ENCODE results near the gene ERC1. TPM values are rescaled to one million over a fixed set of nuclear protein-coding genes. Genes with fewer than 3 reads are reported as not detected.

The ERC1 gene
- total RNA-seq, 2 donors from 2014 or later, result 26.9 to 41.9 TPM

- TF ChIP-seq, protein P1, sequence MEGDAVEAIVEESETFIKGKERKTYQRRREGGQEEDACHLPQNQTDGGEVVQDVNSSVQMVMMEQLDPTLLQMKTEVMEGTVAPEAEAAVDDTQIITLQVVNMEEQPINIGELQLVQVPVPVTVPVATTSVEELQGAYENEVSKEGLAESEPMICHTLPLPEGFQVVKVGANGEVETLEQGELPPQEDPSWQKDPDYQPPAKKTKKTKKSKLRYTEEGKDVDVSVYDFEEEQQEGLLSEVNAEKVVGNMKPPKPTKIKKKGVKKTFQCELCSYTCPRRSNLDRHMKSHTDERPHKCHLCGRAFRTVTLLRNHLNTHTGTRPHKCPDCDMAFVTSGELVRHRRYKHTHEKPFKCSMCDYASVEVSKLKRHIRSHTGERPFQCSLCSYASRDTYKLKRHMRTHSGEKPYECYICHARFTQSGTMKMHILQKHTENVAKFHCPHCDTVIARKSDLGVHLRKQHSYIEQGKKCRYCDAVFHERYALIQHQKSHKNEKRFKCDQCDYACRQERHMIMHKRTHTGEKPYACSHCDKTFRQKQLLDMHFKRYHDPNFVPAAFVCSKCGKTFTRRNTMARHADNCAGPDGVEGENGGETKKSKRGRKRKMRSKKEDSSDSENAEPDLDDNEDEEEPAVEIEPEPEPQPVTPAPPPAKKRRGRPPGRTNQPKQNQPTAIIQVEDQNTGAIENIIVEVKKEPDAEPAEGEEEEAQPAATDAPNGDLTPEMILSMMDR (IDR thresholded peaks at IDR 0.05), result no peak
- Histone ChIP-seq H3K27me3 (no peaks in the 10 kb centered on the region), H3K4me3 (no peak overlapping the region)
Measured at GRCh38 chr12:1539135-1539534, 548.1 kb downstream of the ERC1 start.

DNA sequence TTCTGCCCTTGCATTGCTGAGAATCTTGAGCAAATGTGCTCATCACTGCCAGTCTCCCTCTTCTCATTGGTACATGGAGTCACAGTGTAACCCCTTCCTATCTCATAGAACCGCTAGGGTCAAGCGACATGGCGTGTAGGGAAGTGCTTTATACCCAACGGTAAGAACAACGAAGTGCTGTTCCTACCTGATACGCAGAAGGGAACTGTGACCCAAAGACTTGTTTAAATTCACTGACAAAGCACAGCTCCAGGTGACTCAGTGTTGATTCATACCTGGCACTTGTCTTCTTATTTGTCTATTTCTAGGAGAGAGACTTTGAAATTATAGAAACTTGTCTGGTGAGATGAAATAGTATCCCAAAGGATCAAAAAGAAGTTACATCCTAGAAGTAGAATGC lies 549.7 kb downstream of the ERC1 start:
- Histone ChIP-seq H3K36me3 (no peaks in the 10 kb centered on the region), H3K27ac (no peak overlapping the region)
- intact Hi-C loops (cut with DNase I), result no loop called here

More at GRCh38 chr12:1539135-1539534, 548.1 kb downstream of the ERC1 start:
- Histone ChIP-seq H3K9me3 (no peaks in the 10 kb centered on the region), H3K9ac (ENCODE audit: low read depth in 2 of 2, low read length in 2 of 2) (no peak overlapping the region), H3K27ac (no peak overlapping the region), H3K4me1 (no peaks in the 10 kb centered on the region), H3K36me3 (no peaks in the 10 kb centered on the region)
- no peak for DNase-seq
- intact Hi-C loops (cut with DNase I), result no loop called here

DNA sequence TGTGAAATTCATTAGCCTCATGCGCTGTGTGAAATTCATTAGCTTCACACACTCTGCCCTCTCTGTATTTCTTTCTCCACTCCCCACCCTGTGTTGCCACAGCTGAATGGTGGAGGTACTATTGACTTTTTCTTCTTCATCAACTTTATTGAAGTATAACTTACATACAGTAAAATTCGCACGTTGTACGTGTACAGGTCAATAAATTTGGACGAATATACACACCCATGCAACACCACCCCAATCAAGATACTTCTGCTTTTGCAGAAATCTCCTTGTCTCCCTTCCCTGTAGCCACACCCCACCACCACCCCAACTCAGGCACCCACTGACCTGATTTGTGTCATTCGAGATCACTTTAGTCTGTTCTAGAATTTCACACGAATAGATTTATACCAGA lies 551.6 kb downstream of the ERC1 start:
- H3K36me3 ChIP-seq, result no peaks in the 10 kb centered on the region
- intact Hi-C loops (cut with DNase I), result no loop called here
- DNase-seq, result no peak
- no peaks in the 10 kb centered on the region for H3K9me3 ChIP-seq
- H3K4me3 ChIP-seq, result no peak overlapping the region
- no peak overlapping the region for H3K9ac ChIP-seq (ENCODE audit: low read depth in 2 of 2, low read length in 2 of 2)
- no peaks in the 10 kb centered on the region for H3K4me1 ChIP-seq
- TF ChIP-seq, protein P1 (IDR thresholded peaks at IDR 0.05), result no peak
- no peak overlapping the region for H3K27ac ChIP-seq
- no peaks in the 10 kb centered on the region for H3K27me3 ChIP-seq

More for the DNA sequence above, 549.7 kb downstream of the ERC1 start:
- no peaks in the 10 kb centered on the region for H3K9me3 ChIP-seq
- no peak overlapping the region for H3K4me3 ChIP-seq
- TF ChIP-seq, protein P1 (IDR thresholded peaks at IDR 0.05), result no peak
- no peak for DNase-seq
- no peaks in the 10 kb centered on the region for H3K4me1 ChIP-seq
- H3K9ac ChIP-seq (ENCODE audit: low read depth in 2 of 2, low read length in 2 of 2), result no peak overlapping the region
- H3K27me3 ChIP-seq, result no peaks in the 10 kb centered on the region

GRCh38 chr12:1544996-1545700 lies 554.1 kb downstream of the ERC1 start:
- intact Hi-C loops (cut with DNase I), result no loop called here
- H3K9ac ChIP-seq (ENCODE audit: low read depth in 2 of 2, low read length in 2 of 2), result no peak overlapping the region
- TF ChIP-seq, protein P1 (IDR thresholded peaks at IDR 0.05), result peak; percentile 20
- no peaks in the 10 kb centered on the region for H3K27me3 ChIP-seq
- no peak for DNase-seq
- H3K4me1 ChIP-seq, result no peaks in the 10 kb centered on the region
- H3K27ac ChIP-seq, result no peak overlapping the region
- no peaks in the 10 kb centered on the region for H3K9me3 ChIP-seq
- H3K36me3 ChIP-seq, result no peaks in the 10 kb centered on the region
- no peak overlapping the region for H3K4me3 ChIP-seq

Other genes with a start within 250 kb of the ERC1 start
- 10 to 100 TPM; 81.8 to 85.8 TPM for gene WNK1, start 238.6 kb upstream of the ERC1 start, total RNA-seq
- 10 to 100 TPM; 19.4 to 28.8 TPM for gene RAD52, start 41.5 kb upstream of the ERC1 start, total RNA-seq

Data from colonic mucosa (tissue), 4 donors.